HL-60/S4 treated with retinoic acid at 250 ng/mL for 4 days and 3 days (cell line): ENCODE results near the gene F10.

ENCODE experiments used
- in situ Hi-C: fragments of 300-500 bp; cut with MboI; formaldehyde crosslinking; loops from 2 replicates; pipeline ENCODE4 v1.7.0; 2022; ENCODE audit warnings: low sequenced_read_pairs

F10 gene

GRCh38 chr13:113129921-113130750 is 7.5 kb downstream of the F10 start:
- in situ Hi-C loops, result no loop called here

- in situ Hi-C loops, result no loop called here
Measured at GRCh38 chr13:113135281-113135760, 12.7 kb downstream of the F10 start.

GRCh38 chr13:113137691-113138298 is 15.2 kb downstream of the F10 start:
- in situ Hi-C loops, result no loop called here

GRCh38 chr13:113138792-113139551 is 16.4 kb downstream of the F10 start:
- in situ Hi-C loops, result no loop called here

GRCh38 chr13:113139577-113139976 is 17.0 kb downstream of the F10 start:
- in situ Hi-C loops, result no loop called here

- in situ Hi-C loops, result no loop called here
Measured at GRCh38 chr13:113140677-113141600, 18.3 kb downstream of the F10 start.

GRCh38 chr13:113141601-113141970 is 19.0 kb downstream of the F10 start:
- in situ Hi-C loops, result no loop called here

- in situ Hi-C loops, result no loop called here
Measured at GRCh38 chr13:113142876-113143275, 20.3 kb downstream of the F10 start.

GRCh38 chr13:113143466-113144254 is 21.1 kb downstream of the F10 start:
- in situ Hi-C loops, result no loop called here

GRCh38 chr13:113144255-113144629 is 21.6 kb downstream of the F10 start:
- in situ Hi-C loops, result no loop called here

- in situ Hi-C loops, result no loop called here
Measured at GRCh38 chr13:113145496-113145895, 22.9 kb downstream of the F10 start.

- in situ Hi-C loops, result no loop called here
Measured at GRCh38 chr13:113145911-113146598, 23.5 kb downstream of the F10 start.

- in situ Hi-C loops, result no loop called here
Measured at GRCh38 chr13:113146750-113147149, 24.2 kb downstream of the F10 start.

- in situ Hi-C loops, result no loop called here
Measured at GRCh38 chr13:113147206-113147605, 24.6 kb downstream of the F10 start.

- in situ Hi-C loops, result no loop called here
Measured at GRCh38 chr13:113148407-113148806, 25.8 kb downstream of the F10 start.

GRCh38 chr13:113148940-113149503 is 26.4 kb downstream of the F10 start:
- in situ Hi-C loops, result no loop called here

- in situ Hi-C loops, result no loop called here
Measured at GRCh38 chr13:113149711-113150549, 27.3 kb downstream of the F10 start.
